Panc1 (cell line): Measurements from ENCODE around the gene RAI1. TPM values are rescaled to one million over a fixed set of nuclear protein-coding genes. Genes with fewer than 3 reads are reported as not detected.

Experiments
- ATAC-seq: fragments of 200-7000 bp; cut with Tn5 transposase; 2 replicates; pipeline ENCODE4 v1.9.1; 2020; ENCODE audit warnings: mild to moderate bottlenecking, moderate library complexity
- BruUV-seq: library from RNA; stranded (reverse); fragments of 400-500 nt; replicated peaks from 2 replicates; lab custom pipeline; 2021; lab: Mats Ljungman, UMichigan
- CTCF ChIA-PET: fragments of 300-600 bp; sonication (Branson Sonifier 250); formaldehyde crosslinking; loops from one replicate; lab custom pipeline; 2022; ENCODE audit warnings: antibody characterized with exemption; lab: Charles Lee
- POLR2A ChIA-PET: fragments of 300-600 bp; sonication (Branson Sonifier 250); formaldehyde crosslinking; loops from one replicate; lab custom pipeline; 2022; ENCODE audit warnings: antibody characterized with exemption; lab: Charles Lee
- DNase-seq: peaks from one replicate; pipeline ENCODE4 v3.0.0-alpha.2; 2010; ENCODE audit warnings: low read depth, low spot score
- H3K27ac ChIP-seq: 2 replicates; pipeline ENCODE4 v1.5.1; 2011; ENCODE audit warnings: mild to moderate bottlenecking, low read length, inconsistent platforms
- H3K27me3 ChIP-seq: fragments of 200-500 bp; sonication (Bioruptor generic); 2 replicates; pipeline ENCODE4 v1.6.0; 2014; ENCODE audit warnings: low read length, inconsistent platforms; ENCODE audit not compliant: control insufficient read depth, insufficient read depth
- H3K36me3 ChIP-seq: fragments of 200-500 bp; sonication (Bioruptor generic); 2 replicates; pipeline ENCODE4 v1.5.1; 2014; ENCODE audit warnings: inconsistent platforms, mild to moderate bottlenecking, low read length, moderate library complexity; ENCODE audit not compliant: control insufficient read depth, insufficient read depth
- H3K4me1 ChIP-seq: 2 replicates; pipeline ENCODE4 v1.5.1; 2011; ENCODE audit warnings: inconsistent platforms, mild to moderate bottlenecking, low read length, moderate library complexity; ENCODE audit not compliant: control insufficient read depth, insufficient read depth
- H3K4me3 ChIP-seq, 2 experiments: 2 replicates each; pipeline ENCODE4 v1.5.1; 2011 to 2012; ENCODE audit warnings: low read depth in 2 of 2, low read length in 2 of 2, mild to moderate bottlenecking in 2 of 2, inconsistent platforms in 1 of 2, moderate library complexity in 1 of 2
- H3K9me3 ChIP-seq: fragments of 200-500 bp; sonication (Bioruptor generic); 2 replicates; pipeline ENCODE4 v1.5.1; 2014; ENCODE audit warnings: low read depth, mild to moderate bottlenecking, inconsistent platforms, low read length, moderate library complexity; ENCODE audit not compliant: control insufficient read depth, insufficient read depth
- CTCF ChIP-seq: fragments of 450-650 bp; IDR thresholded peaks from 2 replicates; pipeline ENCODE4 v1.5.1; 2017; ENCODE audit warnings: mild to moderate bottlenecking
- POLR2AphosphoS5 ChIP-seq: IDR thresholded peaks from 2 replicates; pipeline ENCODE4 v1.6.1; 2012; ENCODE audit warnings: mild to moderate bottlenecking, low read depth, low read length, moderate library complexity
- REST ChIP-seq, 2 experiments: IDR thresholded peaks; 2 replicates each; pipeline ENCODE4 v1.6.1; 2011 to 2012; ENCODE audit warnings: low read depth in 2 of 2, control low read depth in 1 of 2, low read length in 1 of 2, mild to moderate bottlenecking in 1 of 2, moderate library complexity in 1 of 2; ENCODE audit not compliant: insufficient read depth in 1 of 2
- SIN3A ChIP-seq: IDR thresholded peaks from 2 replicates; pipeline ENCODE4 v1.6.1; 2012; ENCODE audit warnings: low read depth, mild to moderate bottlenecking, low read length, moderate library complexity, borderline replicate concordance; ENCODE audit not compliant: insufficient read depth
- TCF7L2 ChIP-seq: IDR thresholded peaks from 2 replicates; pipeline ENCODE4 v1.6.1; 2011; ENCODE audit warnings: mild to moderate bottlenecking, low read depth, low read length, inconsistent platforms
- in situ Hi-C: cut with HindIII; loops from 2 replicates; pipeline ENCODE4 v1.10.0; 2016; ENCODE audit warnings: low sequenced_read_pairs, low pct_unique_long_range_greater_than_20kb
- intact Hi-C: fragments of 100-400 bp; cut with micrococcal nuclease; formaldehyde crosslinking; loops from one replicate; pipeline ENCODE4 v1.10.0; 2022; ENCODE audit not compliant: unreplicated experiment
- total RNA-seq: library from RNA; stranded (reverse); gene quantifications from one replicate; pipeline ENCODE4 v1.2.1, GENCODE V29; 2021; ENCODE audit not compliant: unreplicated experiment

RAI1 gene
- total RNA-seq, 1 experiment from 2014 or later = 51.0 TPM

GRCh38 chr17:17766744-17767120, 85.5 kb downstream of the RAI1 start:
- in situ Hi-C loops (no loop called here), intact Hi-C loops (no loop called here)
- DNase-seq (no peak), ATAC-seq (no peak)
- Histone ChIP-seq H3K4me1 (peaks cover 27% of the 10 kb centered on the region), H3K4me3 (no peak overlapping the region), H3K27ac (no peak overlapping the region), H3K9me3 (no peaks in the 10 kb centered on the region), H3K36me3 (no peaks in the 10 kb centered on the region), H3K27me3 (no peaks in the 10 kb centered on the region)
- ChIA-PET POLR2A (no interaction called here), CTCF (interaction anchor here (0.6 kb wide), 1 partner anchor 492 kb away, joined by 3 read pairs; no protein-coding TSS in a partner anchor)
- TF ChIP-seq CTCF (no peak), SIN3A (no peak), TCF7L2 (no peak), POLR2AphosphoS5 (no peak), REST (IDR thresholded peaks at IDR 0.05; ENCODE audit: insufficient read depth in 1 of 2, low read depth in 2 of 2, low read length in 1 of 2) (no peak)
- no TSS peak for BruUV-seq

GRCh38 chr17:17767154-17767869, 86.1 kb downstream of the RAI1 start:
- POLR2A ChIA-PET = interaction anchor here (0.6 kb wide), 1 partner anchor 48 kb away, joined by 3 read pairs; no protein-coding TSS in a partner anchor
- H3K4me1 ChIP-seq = peaks cover 27% of the 10 kb centered on the region
- no TSS peak for BruUV-seq
- no peaks in the 10 kb centered on the region for H3K27me3 ChIP-seq
- no peak overlapping the region for H3K27ac ChIP-seq
- H3K4me3 ChIP-seq = no peak overlapping the region
- intact Hi-C loops = no loop called here
- no peak for DNase-seq
- ATAC-seq = no peak
- no peaks in the 10 kb centered on the region for H3K9me3 ChIP-seq
- in situ Hi-C loops = no loop called here
- no peaks in the 10 kb centered on the region for H3K36me3 ChIP-seq
- TF ChIP-seq POLR2AphosphoS5 (no peak), REST (IDR thresholded peaks at IDR 0.05; ENCODE audit: insufficient read depth in 1 of 2, low read depth in 2 of 2, low read length in 1 of 2) (no peak), CTCF (no peak), TCF7L2 (no peak), SIN3A (no peak)
- CTCF ChIA-PET = no interaction called here
